ENCODE data around the gene ZPR1. TPM values are rescaled to one million over a fixed set of nuclear protein-coding genes. Genes with fewer than 3 reads are reported as not detected.
"Not testable (repeated sequence)": the region's sequence is repeated elsewhere in the genome, so short reads cannot be mapped to it uniquely, and the experiment has no call there.

The ZPR1 gene, protein sequence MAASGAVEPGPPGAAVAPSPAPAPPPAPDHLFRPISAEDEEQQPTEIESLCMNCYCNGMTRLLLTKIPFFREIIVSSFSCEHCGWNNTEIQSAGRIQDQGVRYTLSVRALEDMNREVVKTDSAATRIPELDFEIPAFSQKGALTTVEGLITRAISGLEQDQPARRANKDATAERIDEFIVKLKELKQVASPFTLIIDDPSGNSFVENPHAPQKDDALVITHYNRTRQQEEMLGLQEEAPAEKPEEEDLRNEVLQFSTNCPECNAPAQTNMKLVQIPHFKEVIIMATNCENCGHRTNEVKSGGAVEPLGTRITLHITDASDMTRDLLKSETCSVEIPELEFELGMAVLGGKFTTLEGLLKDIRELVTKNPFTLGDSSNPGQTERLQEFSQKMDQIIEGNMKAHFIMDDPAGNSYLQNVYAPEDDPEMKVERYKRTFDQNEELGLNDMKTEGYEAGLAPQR
- 24.8 TPM for total RNA-seq
- long read RNA-seq, full-length matches to known transcripts: 54 of 58 reads
- long read RNA-seq, partial matches to known transcripts: 1 of 58 reads
- long read RNA-seq, other reads (novel, unspliced or antisense): 3 of 58 reads

DNA sequence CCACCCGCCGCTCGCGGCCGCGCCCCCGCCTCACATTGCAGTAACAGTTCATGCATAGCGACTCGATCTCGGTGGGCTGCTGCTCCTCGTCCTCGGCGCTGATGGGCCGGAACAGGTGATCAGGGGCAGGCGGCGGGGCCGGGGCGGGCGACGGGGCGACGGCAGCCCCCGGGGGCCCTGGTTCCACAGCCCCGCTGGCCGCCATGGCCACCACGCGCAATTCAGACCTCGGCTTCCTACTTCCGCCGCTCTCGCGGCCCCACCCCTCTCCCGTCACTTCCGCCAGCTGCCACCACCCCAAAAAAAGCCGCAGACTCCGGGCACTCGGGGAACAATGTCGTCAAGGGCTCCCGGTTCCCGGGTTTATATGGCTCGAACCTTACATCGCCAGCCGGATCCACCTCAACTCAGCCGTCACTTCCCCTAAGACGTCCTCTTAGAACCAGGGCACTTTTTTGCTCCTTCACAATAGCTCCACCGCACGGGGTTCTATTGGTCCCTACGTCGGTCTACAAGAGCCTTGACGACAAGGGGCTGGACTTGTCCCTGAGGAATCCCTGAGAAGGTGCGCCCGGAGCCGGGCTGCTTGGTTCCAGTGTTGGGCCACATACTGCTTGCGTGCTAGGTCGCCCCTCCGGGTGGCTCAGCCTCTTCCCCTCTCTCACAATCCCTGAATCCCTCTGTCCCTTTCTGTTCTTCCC, at the start of gene ZPR1:
Gene ZPR1, minus strand, starts transcription at position 238 of the 701 bp plus-strand sequence. Its CDS starts 33 bp downstream, at position 205.
- DNase-seq (ENCODE audit: low spot score): peak; percentile 96
- intact Hi-C loops (cut with DNase I): loop anchor here (2.0 kb wide), 1 partner anchor 15 kb away; the partner anchor contains the start of gene BUD13

DNA sequence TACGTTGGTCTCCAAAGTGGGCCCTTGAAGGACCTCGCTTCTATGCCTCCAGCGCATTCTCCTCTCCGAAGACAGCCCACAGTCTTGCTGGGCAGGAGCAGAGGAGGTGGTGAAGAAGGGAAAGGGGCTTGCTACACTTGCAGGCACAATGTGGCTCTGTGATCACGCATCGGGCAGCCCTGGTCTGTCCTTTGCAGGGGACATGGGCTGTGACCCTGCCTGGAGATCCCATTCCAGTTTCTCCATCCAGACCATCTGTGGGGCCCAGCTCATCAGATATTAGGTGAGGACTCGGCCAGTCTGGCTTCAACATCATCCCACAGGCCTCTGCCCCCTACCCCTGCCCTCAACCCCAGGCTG, 48.8 kb upstream of the ZPR1 start:
- intact Hi-C loops (cut with DNase I): loop anchor here (2.0 kb wide), 1 partner anchor 46 kb away; the partner anchor contains the start of gene APOA5
- no peak for DNase-seq (ENCODE audit: low spot score)

DNA sequence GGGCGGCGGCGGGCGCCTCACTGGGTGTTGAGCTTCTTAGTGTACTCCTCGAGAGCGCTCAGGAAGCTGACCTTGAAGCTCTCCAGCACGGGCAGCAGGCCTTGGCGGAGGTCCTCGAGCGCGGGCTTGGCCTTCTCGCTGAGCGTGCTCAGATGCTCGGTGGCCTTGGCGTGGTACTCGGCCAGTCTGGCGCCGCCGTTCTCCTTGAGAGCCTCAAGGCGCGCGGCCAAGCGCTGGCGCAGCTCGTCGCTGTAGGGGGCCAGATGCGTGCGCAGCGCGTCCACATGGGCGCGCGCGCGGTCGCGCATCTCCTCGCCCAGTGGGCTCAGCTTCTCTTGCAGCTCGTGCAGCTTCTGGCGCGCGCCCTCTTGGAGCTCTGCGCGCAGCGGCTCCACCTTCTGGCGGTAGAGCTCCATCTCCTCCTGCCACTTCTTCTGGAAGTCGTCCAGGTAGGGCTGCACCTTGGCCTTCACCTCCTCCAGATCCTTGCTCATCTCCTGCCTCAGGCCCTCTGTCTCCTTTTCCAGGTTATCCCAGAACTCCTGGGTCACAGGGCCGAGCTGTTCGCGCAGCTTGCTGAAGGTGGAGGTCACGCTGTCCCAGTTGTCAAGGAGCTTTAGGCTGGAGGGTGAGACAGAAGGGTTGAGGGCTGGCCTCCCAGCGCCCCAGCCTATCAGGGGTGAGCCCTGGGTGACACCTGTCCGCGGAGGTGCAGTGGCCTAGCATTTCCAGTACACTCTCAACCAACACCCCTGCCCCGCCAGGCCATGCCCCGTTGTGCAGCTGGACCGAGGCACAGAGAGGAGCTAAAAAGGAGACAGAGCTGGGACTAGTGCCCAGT, 48.2 kb upstream of the ZPR1 start:
- intact Hi-C loops (cut with DNase I): loop anchor here (2.0 kb wide), 1 partner anchor 45 kb away; the partner anchor contains the start of gene APOA5
- peak; percentile 90 for DNase-seq (ENCODE audit: low spot score)

DNA sequence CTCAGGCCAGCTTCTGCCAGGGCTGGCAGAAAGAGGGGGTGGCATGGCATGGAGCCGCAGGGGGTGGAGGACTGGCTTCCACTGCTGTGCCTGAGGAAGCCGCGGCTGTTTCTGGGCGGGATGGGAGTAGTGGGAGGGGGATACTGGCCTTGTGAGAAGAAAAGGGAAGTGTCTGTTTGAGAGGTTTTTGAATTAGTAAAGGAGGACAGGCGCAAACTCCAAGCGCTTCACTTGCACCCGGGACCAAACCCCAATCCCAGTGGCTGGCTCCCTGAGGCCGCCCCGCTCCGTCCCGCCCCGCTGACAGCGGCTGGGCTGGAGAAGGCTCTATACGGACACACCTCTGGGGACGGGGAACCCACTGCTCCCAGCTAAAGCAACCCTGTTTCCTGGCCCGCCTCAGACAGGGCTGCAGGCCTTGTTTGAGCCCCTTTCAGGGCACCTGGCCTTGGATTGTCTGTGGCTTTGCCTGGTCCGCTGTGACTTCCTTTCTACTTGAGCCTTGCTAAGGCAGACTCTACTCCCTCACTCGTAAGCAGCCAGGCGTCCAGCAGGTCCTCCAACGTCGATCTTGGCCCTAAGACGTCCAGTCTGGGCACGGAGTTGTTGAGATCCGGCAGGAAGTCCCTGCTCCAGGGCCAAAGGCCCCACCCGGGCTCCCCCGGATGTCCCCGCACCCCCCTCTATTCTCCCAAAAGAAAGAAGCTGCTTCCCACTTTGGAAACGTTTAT, 47.4 kb upstream of the ZPR1 start:
- no peak for DNase-seq (ENCODE audit: low spot score)
- intact Hi-C loops (cut with DNase I): no loop called here

DNA sequence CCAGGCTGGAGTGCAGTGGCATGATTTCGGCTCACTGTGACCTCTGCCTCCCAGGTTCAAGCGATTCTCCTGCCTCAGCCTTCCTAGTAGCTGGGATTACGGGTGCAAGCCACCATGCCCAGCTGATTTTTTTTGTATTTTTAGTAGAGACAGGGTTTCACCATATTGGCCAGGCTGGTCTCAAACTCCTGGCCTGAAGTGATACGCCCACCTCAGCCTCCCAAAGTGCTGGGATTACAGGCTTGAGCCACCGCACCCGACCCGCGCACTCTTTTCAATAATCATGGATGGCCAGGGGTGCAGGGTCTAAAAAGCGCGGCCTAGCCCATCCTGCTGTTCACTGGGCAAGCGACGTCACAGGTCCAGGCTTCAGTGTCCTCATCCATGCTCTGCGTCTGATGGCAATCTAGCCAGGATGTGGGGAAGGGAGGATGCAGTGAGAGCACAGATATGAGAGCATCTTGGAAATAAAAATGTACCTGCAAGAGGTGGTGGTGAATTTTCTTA, 46.8 kb upstream of the ZPR1 start:
- intact Hi-C loops (cut with DNase I); DNase-seq (ENCODE audit: low spot score): not testable (repeated sequence)

DNA sequence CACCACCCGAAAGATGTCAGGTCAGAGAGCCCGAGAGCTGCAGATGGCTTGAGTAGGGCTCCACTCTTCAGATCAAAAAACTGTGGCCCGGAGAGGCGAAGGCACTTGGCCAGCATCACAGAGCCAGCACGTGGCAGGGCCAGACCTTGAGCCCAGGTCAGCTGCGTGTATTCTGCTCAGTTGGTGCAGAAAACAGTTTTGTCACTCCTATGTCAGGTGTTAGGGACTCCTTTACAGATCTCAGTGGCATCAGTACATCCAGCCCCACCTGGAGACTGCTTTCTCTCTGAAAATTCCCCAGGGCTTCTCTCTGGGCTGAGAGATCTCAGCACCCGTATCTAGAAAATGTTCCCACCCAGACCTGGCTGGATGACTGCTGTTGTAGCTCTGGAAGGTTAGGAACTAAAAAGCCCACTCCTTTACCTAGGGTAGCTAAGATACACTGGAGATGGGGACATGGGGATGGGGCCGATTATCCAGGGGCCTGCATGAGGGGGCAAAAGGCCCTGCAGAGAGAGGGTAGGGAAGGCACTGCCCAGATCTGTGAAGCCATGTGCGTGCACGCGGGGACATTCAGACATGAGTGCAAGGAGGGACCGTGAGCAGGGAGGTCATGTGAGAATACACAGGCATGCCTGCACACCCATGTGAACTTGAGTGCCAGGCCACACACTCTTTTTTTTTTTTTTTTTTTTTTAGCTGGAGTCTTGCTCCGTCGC, 46.2 kb upstream of the ZPR1 start:
- intact Hi-C loops (cut with DNase I): no loop called here
- DNase-seq (ENCODE audit: low spot score): no peak

DNA sequence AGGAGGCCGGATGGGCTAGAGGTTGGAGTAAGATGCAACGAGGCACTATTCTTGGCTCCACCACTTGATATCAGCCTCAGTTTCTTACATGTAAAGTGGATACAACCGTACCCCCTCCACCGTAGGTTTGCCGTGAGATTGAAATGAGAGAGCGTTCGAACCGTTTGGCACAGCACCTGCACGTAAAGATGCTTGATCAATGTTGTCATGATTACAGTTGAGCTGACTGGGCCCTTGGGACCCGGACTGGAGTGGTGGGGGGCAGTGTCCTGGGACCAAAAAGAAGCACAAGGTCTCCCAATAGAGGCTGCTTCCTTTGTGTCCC, 45.6 kb upstream of the ZPR1 start:
- intact Hi-C loops (cut with DNase I): no loop called here

DNA sequence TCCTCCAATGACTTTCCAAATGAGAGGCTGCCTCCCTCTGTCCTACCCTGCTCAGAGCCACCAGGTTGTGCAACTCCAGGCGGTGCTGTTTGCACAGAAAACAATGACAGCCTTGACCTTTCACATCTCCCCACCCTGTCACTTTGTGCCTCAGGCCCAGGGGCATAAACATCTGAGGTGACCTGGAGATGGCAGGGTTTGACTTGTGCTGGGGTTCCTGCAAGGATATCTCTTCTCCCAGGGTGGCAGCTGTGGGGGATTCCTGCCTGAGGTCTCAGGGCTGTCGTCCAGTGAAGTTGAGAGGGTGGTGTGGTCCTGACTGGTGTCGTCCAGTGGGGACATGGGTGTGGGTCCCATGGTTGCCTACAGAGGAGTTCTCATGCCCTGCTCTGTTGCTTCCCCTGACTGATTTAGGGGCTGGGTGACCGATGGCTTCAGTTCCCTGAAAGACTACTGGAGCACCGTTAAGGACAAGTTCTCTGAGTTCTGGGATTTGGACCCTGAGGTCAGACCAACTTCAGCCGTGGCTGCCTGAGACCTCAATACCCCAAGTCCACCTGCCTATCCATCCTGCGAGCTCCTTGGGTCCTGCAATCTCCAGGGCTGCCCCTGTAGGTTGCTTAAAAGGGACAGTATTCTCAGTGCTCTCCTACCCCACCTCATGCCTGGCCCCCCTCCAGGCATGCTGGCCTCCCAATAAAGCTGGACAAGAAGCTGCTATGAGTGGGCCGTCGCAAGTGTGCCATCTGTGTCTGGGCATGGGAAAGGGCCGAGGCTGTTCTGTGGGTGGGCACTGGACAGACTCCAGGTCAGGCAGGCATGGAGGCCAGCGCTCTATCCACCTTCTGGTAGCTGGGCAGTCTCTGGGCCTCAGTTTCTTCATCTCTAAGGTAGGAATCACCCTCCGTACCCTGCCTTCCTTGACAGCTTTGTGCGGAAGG, 44.8 kb upstream of the ZPR1 start:
- intact Hi-C loops (cut with DNase I): no loop called here
- DNase-seq (ENCODE audit: low spot score): no peak

More for the DNA sequence above, 45.6 kb upstream of the ZPR1 start:
- DNase-seq (ENCODE audit: low spot score): no peak

DNA sequence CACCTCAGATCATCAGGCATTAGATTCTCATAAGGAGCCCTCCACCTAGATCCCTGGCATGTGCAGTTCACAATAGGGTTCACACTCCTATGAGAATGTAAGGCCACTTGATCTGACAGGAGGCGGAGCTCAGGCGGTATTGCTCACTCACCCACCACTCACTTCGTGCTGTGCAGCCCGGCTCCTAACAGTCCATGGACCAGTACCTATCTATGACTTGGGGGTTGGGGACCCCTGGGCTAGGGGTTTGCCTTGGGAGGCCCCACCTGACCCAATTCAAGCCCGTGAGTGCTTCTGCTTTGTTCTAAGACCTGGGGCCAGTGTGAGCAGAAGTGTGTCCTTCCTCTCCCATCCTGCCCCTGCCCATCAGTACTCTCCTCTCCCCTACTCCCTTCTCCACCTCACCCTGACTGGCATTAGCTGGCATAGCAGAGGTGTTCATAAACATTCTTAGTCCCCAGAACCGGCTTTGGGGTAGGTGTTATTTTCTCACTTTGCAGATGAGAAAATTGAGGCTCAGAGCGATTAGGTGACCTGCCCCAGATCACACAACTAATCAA, 44.0 kb upstream of the ZPR1 start:
- intact Hi-C loops (cut with DNase I): no loop called here
- DNase-seq (ENCODE audit: low spot score): no peak

DNA sequence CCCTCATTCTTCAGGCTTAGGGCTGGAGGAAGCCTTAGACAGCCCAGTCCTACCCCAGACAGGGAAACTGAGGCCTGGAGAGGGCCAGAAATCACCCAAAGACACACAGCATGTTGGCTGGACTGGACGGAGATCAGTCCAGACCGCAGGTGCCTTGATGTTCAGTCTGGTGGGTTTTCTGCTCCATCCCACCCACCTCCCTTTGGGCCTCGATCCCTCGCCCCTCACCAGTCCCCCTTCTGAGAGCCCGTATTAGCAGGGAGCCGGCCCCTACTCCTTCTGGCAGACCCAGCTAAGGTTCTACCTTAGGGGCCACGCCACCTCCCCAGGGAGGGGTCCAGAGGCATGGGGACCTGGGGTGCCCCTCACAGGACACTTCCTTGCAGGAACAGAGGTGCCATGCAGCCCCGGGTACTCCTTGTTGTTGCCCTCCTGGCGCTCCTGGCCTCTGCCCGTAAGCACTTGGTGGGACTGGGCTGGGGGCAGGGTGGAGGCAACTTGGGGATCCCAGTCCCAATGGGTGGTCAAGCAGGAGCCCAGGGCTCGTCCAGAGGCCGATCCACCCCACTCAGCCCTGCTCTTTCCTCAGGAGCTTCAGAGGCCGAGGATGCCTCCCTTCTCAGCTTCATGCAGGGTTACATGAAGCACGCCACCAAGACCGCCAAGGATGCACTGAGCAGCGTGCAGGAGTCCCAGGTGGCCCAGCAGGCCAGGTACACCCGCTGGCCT, 42.5 kb upstream of the ZPR1 start:
- intact Hi-C loops (cut with DNase I): no loop called here
- DNase-seq (ENCODE audit: low spot score): no peak

DNA sequence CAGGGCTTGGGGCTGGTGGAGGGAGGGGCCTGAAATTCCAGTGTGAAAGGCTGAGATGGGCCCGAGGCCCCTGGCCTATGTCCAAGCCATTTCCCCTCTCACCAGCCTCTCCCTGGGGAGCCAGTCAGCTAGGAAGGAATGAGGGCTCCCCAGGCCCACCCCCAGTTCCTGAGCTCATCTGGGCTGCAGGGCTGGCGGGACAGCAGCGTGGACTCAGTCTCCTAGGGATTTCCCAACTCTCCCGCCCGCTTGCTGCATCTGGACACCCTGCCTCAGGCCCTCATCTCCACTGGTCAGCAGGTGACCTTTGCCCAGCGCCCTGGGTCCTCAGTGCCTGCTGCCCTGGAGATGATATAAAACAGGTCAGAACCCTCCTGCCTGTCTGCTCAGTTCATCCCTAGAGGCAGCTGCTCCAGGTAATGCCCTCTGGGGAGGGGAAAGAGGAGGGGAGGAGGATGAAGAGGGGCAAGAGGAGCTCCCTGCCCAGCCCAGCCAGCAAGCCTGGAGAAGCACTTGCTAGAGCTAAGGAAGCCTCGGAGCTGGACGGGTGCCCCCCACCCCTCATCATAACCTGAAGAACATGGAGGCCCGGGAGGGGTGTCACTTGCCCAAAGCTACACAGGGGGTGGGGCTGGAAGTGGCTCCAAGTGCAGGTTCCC, 41.8 kb upstream of the ZPR1 start, which contains the start of gene APOC3:
Gene APOC3, plus strand, starts transcription at position 383 of the 659 bp plus-strand sequence. CDS start 676 bp downstream, outside the sequence.
- no peak for DNase-seq (ENCODE audit: low spot score)
- intact Hi-C loops (cut with DNase I): no loop called here

DNA sequence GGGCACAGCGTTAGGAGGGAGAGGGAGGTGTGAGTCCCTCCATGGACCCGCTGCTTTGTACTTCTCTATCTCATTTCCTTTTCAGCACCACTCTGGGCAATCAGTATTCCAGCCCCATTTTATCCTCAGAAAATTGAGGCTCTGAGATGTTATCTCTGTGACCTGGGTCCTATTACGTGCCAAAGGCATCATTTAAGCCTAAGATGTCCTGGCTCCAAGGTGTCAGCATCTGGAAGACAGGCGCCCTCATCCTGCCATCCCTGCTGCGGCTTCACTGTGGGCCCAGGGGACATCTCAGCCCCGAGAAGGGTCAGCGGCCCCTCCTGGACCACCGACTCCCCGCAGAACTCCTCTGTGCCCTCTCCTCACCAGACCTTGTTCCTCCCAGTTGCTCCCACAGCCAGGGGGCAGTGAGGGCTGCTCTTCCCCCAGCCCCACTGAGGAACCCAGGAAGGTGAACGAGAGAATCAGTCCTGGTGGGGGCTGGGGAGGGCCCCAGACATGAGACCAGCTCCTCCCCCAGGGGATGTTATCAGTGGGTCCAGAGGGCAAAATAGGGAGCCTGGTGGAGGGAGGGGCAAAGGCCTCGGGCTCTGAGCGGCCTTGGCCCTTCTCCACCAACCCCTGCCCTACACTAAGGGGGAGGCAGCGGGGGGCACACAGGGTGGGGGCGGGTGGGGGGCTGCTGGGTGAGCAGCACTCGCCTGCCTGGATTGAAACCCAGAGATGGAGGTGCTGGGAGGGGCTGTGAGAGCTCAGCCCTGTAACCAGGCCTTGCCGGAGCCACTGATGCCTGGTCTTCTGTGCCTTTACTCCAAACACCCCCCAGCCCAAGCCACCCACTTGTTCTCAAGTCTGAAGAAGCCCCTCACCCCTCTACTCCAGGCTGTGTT, 41.1 kb upstream of the ZPR1 start:
- intact Hi-C loops (cut with DNase I): no loop called here
- DNase-seq (ENCODE audit: low spot score): no peak

DNA sequence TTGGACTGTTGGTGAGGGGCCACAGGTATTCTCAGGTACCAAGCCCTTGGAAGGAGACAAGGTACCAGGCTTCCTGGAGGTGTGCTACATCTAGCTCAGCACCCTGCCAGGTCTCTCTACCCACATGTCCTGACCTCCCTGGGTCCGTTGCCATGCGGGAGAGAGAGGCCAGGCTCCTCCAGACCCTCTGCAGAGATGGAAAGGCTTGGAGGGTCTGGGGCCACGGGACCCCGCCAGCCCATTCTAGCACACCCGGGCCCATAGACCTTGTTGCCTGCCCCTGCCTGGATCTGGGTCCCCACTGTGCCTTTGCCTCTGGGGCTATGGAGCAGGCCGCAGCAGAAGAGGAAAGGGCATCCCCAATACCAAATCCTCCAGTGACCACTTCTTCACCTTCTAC, 39.6 kb upstream of the ZPR1 start:
- no peak for DNase-seq (ENCODE audit: low spot score)
- intact Hi-C loops (cut with DNase I): no loop called here

DNA sequence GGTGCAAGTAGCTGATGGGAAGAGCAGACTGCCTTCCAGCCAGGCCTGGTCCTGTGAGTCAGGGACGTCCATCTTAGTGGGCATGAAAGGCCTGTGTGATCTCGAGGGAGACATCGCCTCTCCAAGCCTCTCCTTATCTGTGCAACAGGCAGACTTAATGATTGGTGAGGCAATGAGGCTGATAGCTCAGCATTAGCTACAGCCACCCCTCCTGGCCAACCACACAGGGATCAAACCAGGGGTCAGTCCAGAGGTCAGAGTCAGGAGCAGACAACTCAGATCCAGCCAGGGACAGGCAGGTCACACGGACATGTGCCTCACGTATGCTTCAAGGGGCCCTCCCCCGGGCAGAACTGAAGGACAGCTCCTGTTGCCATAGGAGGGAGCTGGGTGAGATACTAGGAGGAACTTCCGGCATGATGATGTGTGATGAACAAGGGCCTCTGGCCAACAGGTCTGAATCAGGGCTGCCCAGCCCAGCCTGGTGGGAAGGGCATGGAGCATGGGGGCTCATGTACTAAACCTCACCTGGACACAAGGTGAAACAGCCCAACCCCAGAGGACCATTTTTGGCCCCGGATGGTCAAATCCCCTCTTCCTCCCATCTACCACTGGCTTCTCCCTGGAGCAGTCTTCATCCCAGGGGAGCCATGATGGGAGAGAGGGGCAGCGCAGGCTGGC, 39.1 kb upstream of the ZPR1 start:
- DNase-seq (ENCODE audit: low spot score): no peak
- intact Hi-C loops (cut with DNase I): no loop called here
